Colonic mucosa (tissue), 4 donors: ENCODE measurements around the gene HHIPL2. TPM values are rescaled to one million over a fixed set of nuclear protein-coding genes. Genes with fewer than 3 reads are reported as not detected.
"Not testable (repeated sequence)": the region's sequence is repeated elsewhere in the genome, so short reads cannot be mapped to it uniquely, and the experiment has no call there.

Source experiments
- DNase-seq: peaks from one replicate; pipeline ENCODE4 v3.0.0-alpha.2; 2020
- H3K27ac ChIP-seq: fragments of 200-600 bp; one replicate; pipeline ENCODE4 v1.8.0; 2021
- H3K27me3 ChIP-seq: fragments of 200-600 bp; one replicate; pipeline ENCODE4 v1.8.0; 2021
- H3K36me3 ChIP-seq: fragments of 200-600 bp; one replicate; pipeline ENCODE4 v1.8.0; 2021
- H3K4me1 ChIP-seq: fragments of 200-600 bp; one replicate; pipeline ENCODE4 v1.8.0; 2021; ENCODE audit warnings: mild to moderate bottlenecking
- H3K4me3 ChIP-seq: fragments of 200-600 bp; one replicate; pipeline ENCODE4 v1.8.0; 2021
- H3K9ac ChIP-seq, 2 donors: one replicate each; pipeline ENCODE4 v1.7.0; 2013; ENCODE audit warnings: control low read depth in 2 of 2, low read depth in 2 of 2, low read length in 2 of 2
- H3K9me3 ChIP-seq: fragments of 200-600 bp; one replicate; pipeline ENCODE4 v1.8.0; 2021
- intact Hi-C: fragments of 100-400 bp; cut with DNase I; formaldehyde crosslinking; loops from one replicate; pipeline ENCODE4 v1.14.1; 2022
- total RNA-seq, 2 donors: library from RNA; stranded (reverse); fragmentation: NEBNext Ultra II Directional in 1 of 2; extraction: Animal tissue kit (Norgen Biotek cat#: 25700) in 1 of 2; gene quantifications; one replicate each; pipeline ENCODE4 v1.2.1, GENCODE V29; 2021
- TF ChIP-seq, protein P1 (sequence below): fragments of 200-600 bp; IDR thresholded peaks from one replicate; pipeline ENCODE4 v1.8.0; 2022; ENCODE audit warnings: antibody characterized with exemption, mild to moderate bottlenecking
- donor health status: healthy.
- donor health status: DM: no; HTN: no; CAD: no.
- donor health status: DM: no; HTN: no; CAD: no.

The HHIPL2 gene
- total RNA-seq, 2 donors from 2014 or later = 0.22 to 0.45 TPM

DNA sequence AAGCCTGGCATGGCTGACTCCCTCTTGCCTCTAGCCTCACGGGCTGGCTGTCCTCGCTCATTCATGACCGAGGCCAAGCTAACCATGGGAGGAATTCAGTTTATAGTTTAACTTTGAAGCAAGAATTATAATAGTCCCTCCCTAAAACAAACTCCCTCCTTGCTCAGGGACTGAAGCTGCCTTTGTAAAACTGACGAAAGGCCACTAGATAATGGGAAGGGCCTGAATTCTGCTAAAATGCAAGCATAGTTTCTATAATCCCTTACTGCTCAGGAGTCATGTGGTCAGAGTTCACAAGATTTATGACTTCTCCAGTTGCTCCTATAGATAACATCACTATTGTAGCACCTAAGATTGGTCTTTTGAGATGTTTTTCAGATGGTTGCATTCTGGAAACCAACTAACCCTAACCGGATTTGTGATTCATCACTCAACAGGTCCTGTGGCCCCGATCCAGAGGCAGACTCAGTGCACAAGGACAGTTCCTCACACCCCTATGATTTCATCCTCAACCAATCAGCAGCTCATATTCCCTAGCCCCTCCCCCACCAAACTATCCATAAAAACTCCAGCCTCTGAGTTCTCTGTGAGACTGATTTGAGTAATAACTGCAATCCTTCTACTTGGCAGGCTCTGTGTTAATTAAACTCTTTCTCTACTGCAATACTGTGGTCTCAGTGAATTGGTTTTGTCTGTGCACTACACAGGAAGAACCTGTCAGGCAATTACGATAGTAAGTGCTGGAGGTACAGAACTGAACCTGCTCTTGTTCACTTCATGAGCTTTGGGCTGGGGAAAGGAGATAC lies 26.4 kb downstream of the HHIPL2 start:
- TF ChIP-seq, protein P1, sequence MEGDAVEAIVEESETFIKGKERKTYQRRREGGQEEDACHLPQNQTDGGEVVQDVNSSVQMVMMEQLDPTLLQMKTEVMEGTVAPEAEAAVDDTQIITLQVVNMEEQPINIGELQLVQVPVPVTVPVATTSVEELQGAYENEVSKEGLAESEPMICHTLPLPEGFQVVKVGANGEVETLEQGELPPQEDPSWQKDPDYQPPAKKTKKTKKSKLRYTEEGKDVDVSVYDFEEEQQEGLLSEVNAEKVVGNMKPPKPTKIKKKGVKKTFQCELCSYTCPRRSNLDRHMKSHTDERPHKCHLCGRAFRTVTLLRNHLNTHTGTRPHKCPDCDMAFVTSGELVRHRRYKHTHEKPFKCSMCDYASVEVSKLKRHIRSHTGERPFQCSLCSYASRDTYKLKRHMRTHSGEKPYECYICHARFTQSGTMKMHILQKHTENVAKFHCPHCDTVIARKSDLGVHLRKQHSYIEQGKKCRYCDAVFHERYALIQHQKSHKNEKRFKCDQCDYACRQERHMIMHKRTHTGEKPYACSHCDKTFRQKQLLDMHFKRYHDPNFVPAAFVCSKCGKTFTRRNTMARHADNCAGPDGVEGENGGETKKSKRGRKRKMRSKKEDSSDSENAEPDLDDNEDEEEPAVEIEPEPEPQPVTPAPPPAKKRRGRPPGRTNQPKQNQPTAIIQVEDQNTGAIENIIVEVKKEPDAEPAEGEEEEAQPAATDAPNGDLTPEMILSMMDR = no peak
- Histone ChIP-seq H3K9ac (no peak overlapping the region), H3K4me1 (no peaks in the 10 kb centered on the region), H3K27me3 (no peaks in the 10 kb centered on the region), H3K4me3 (no peak overlapping the region), H3K36me3 (no peaks in the 10 kb centered on the region), H3K9me3 (no peaks in the 10 kb centered on the region), H3K27ac (no peak overlapping the region)
- DNase-seq = no peak
- intact Hi-C loops = no loop called here

DNA sequence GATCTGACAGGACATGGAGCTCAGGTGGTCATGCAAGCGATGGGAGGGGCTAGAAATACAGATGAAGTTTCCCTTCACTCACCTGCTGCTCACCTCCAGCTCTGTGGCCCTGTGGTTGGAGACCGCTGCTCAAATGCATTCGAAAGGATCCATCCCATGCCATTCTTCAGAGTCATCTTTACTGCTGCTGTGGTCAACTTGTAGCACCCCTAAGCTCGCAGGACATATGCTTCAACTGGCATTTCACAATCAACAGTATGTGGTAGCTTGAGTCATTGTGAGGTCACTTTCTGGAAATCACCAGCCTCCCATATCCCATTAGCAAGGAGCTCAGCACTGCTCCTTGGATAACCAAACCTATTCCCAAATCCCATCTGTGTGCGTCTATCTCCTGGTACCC lies 58.4 kb downstream of the HHIPL2 start:
- H3K36me3 ChIP-seq, intact Hi-C loops: not testable (repeated sequence)

DNA sequence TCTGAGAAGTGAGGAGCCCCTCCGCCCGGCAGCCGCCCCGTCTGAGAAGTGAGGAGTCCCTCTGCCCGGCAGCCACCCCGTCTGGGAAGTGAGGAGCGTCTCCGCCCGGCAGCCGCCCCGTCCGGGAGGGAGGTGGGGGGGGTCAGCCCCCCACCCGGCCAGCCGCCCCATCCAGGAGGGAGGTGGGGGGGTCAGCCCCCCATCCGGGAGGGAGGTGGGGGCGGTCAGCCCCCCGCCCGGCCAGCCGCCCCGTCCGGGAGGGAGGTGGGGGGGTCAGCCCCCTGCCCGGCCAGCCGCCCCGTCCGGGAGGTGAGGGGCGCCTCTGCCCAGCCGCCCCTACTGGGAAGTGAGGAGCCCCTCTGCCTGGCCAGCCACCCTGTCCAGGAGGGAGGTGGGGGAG lies 60.1 kb downstream of the HHIPL2 start:
- H3K9ac ChIP-seq, H3K27me3 ChIP-seq, DNase-seq, H3K9me3 ChIP-seq, intact Hi-C loops, H3K4me1 ChIP-seq, H3K4me3 ChIP-seq, H3K36me3 ChIP-seq, H3K27ac ChIP-seq: not testable (repeated sequence)

More for the DNA sequence above, 58.4 kb downstream of the HHIPL2 start:
- not testable (repeated sequence) for H3K4me1 ChIP-seq, H3K9me3 ChIP-seq, DNase-seq, H3K27ac ChIP-seq, H3K9ac ChIP-seq, H3K27me3 ChIP-seq, H3K4me3 ChIP-seq

DNA sequence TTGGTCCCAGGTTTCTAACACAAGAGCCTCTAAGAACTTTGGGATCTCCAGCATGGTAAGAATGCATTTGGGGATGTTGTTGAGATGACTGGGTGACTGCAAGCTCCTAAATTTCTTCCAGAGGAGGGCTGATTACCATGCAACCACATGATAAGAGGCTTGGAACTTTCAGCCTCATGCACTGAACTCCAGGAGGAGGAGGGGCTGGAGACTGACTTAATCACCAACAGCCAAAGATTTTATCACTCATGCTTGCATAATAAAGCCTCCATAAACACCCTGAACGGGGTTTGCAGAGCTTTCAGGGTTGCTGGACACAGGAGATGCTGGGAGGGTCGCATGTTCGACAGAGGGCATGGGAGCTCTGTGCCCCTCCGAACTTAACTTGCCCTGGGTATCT lies 63.9 kb downstream of the HHIPL2 start:
- H3K27me3 ChIP-seq, H3K4me1 ChIP-seq, intact Hi-C loops, H3K27ac ChIP-seq, H3K9me3 ChIP-seq, DNase-seq, H3K9ac ChIP-seq, H3K36me3 ChIP-seq, H3K4me3 ChIP-seq: not testable (repeated sequence)

DNA sequence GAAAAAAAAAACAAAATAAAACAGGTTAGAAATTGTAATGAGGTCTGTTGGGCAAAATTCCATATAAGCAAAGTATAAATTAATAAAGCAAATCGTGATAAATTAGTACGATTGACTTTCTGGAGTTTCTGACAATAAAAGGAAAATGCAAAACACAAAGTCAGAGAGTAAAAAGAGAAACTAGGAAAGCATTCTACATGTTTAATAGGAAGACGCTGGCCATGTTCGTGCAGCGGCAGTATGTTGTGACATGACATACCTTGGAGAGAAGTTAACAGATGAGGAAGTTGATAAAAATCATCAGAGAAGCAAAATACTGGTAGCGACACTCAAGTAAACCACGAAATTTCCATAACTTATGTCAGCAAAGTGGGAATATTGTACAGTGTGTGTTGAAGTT lies 68.3 kb downstream of the HHIPL2 start:
- intact Hi-C loops, H3K36me3 ChIP-seq, DNase-seq, H3K27me3 ChIP-seq, H3K27ac ChIP-seq, H3K4me3 ChIP-seq, H3K9ac ChIP-seq, H3K9me3 ChIP-seq, H3K4me1 ChIP-seq: not testable (repeated sequence)

DNA sequence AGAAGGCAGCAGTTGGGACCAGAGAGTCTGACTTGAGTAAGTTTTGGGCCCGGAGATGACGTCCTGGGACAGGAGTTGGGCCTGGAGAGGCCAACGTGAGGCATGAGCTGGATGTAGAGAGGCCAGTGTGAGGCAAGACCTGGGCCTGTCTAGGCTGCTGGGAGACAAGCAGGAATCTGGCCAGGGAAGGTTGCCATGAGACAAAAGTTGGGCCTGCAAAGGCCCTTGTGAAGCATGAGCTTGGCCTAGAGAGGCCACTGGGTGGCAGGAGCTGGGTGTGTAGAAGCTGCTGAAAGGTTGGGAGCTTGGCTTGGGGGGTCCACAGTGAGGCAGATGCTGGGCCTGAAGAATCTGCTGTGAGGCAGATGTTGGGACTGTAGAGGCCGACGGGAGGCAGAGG lies 71.5 kb downstream of the HHIPL2 start:
- H3K4me1 ChIP-seq, H3K9ac ChIP-seq, H3K9me3 ChIP-seq, H3K27me3 ChIP-seq, H3K4me3 ChIP-seq, intact Hi-C loops, H3K36me3 ChIP-seq, H3K27ac ChIP-seq, DNase-seq: not testable (repeated sequence)

DNA sequence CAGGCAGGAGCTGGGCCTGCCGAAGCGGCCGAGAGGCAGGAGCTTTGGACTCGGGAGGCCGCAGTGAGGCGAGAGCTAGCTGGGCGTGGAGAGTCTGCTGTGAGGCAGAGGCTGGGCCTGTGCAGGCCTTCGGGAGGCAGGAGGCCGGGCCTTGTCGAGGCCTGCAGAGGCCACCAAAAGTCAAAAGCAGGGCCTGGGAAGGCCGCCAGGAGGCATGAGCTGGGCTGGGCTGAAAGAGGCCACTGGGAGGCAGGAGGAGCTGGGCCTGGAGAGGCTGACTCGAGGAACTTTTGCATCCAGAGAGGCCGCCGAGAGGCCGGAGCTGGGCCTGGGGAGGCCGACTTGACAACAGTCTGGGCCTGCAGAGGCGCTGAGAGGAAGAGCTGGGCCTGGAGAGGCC lies 74.2 kb downstream of the HHIPL2 start:
- H3K4me1 ChIP-seq, H3K27me3 ChIP-seq, intact Hi-C loops, H3K27ac ChIP-seq, H3K36me3 ChIP-seq, DNase-seq, H3K9ac ChIP-seq, H3K9me3 ChIP-seq, H3K4me3 ChIP-seq: not testable (repeated sequence)

DNA sequence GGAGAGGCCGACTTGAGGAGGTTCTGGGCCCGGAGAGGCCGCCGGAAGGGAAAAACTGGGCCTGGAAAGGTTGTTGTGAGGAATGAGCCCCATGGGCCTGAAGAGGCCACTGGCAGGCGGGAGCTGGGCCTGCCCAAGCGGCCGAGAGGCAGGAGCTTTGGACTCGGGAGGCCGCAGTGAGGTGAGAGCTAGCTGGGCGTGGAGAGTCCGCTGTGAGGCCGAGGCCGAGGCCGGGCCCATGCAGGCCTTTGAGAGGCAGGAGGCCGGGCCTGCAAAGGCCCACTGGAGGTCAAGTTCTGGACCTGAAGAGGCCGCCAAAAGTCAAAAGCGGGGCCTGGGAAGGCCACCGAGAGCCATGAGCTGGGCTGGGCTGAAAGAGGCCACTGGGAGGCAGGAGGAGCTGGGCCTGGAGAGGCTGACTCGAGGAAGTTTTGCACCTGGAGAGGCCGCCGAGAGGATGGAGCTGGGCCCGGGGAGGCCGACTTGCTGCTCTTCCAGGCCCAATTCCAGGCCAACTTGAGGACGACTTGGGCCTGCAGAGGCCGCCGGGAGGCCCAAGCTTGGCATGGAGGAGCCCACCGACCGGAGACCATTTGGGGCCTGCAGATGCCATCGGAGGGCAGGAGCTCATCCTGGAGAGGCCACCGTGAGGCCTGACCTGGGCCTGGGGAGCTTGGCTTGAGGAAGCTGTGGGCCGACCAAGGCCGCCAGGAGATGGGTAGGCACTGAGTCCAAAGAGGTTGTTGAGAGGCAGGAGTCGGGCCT lies 74.9 kb downstream of the HHIPL2 start:
- H3K9me3 ChIP-seq, H3K27ac ChIP-seq, H3K4me3 ChIP-seq, H3K36me3 ChIP-seq, intact Hi-C loops, H3K4me1 ChIP-seq, H3K27me3 ChIP-seq, DNase-seq, H3K9ac ChIP-seq: not testable (repeated sequence)

Other genes with a start within 250 kb of the HHIPL2 start
- 1 to 10 TPM; 5.1 to 5.6 TPM for gene TAF1A, start 41.8 kb upstream of the HHIPL2 start, total RNA-seq
- gene MIA3, start 70.0 kb upstream of the HHIPL2 start, total RNA-seq = 10 to 100 TPM; 63.5 to 92.4 TPM
- 10 to 100 TPM; 36.0 to 44.1 TPM for gene AIDA, start 164.4 kb upstream of the HHIPL2 start, total RNA-seq
- 10 to 100 TPM; 56.8 to 79.8 TPM for gene BROX, start 164.5 kb upstream of the HHIPL2 start, total RNA-seq
- 10 to 100 TPM in 1 of 2 donors, 1 to 10 TPM in 1; 8.5 to 19.5 TPM for gene FAM177B, start 189.1 kb upstream of the HHIPL2 start, total RNA-seq